ENCODE measurements around the gene IL17C. TPM values are rescaled to one million over a fixed set of nuclear protein-coding genes. Genes with fewer than 3 reads are reported as not detected.

Gene IL17C
- total RNA-seq, 1 experiment from 2014 or later = not detected

GRCh38 chr16:88655053-88655732 lies 16.8 kb downstream of the IL17C start:
- POLR2A ChIA-PET (ENCODE audit: unreplicated experiment) = no interaction called here
- intact Hi-C loops (cut with micrococcal nuclease) = no loop called here
- no peak for ATAC-seq

GRCh38 chr16:88655733-88656281 lies 17.4 kb downstream of the IL17C start:
- Histone ChIP-seq H3K27ac (ENCODE audit: low read length) (no peak overlapping the region), H3K4me2 (ENCODE audit: low read length) (no peak overlapping the region), H3K4me3 (ENCODE audit: low read length) (no peak overlapping the region), H3K9ac (ENCODE audit: low read length) (no peak overlapping the region), H3F3A (ENCODE audit: low read length, unreplicated experiment) (no peaks in the 10 kb centered on the region), H2AFZ (ENCODE audit: low read length) (no peak overlapping the region), H3K36me3 (ENCODE audit: low read depth, low read length) (no peaks in the 10 kb centered on the region), H3K27me3 (ENCODE audit: low read length) (no peaks in the 10 kb centered on the region), H4K20me1 (ENCODE audit: low read length) (no peaks in the 10 kb centered on the region), H3K4me1 (ENCODE audit: insufficient read depth, low read length) (no peaks in the 10 kb centered on the region), H3K9me3 (ENCODE audit: low read length) (no peaks in the 10 kb centered on the region), H3K79me2 (ENCODE audit: low read length) (no peaks in the 10 kb centered on the region), H3K9me2 (replicated peaks; ENCODE audit: low read length) (no peaks in the 10 kb centered on the region)
- no peak for ATAC-seq
- ChIA-PET POLR2A (ENCODE audit: unreplicated experiment) (no interaction called here), CTCF (interaction anchor here (0.6 kb wide), 1 partner anchor 58 kb away, joined by 3 read pairs; no protein-coding TSS in a partner anchor)
- no TSS peak for BruUV-seq (replicated peaks)
- DNase-seq = no peak
- no peak for TF ChIP-seq EZH2 (IDR thresholded peaks at IDR 0.05; ENCODE audit: low read length, unreplicated experiment)
- no peak for TF ChIP-seq CTCF (conservative IDR thresholded peaks at IDR 0.05; ENCODE audit: low read depth, low read length)
- no peak for TF ChIP-seq EZH2phosphoT487 (IDR thresholded peaks at IDR 0.05; ENCODE audit: borderline replicate concordance, low read length)
- intact Hi-C loops (cut with micrococcal nuclease) = no loop called here

More at GRCh38 chr16:88655053-88655732, 16.8 kb downstream of the IL17C start:
- no peak overlapping the region for H3K27ac ChIP-seq (ENCODE audit: low read length)
- H3K9me3 ChIP-seq (ENCODE audit: low read length) = no peaks in the 10 kb centered on the region
- no peak overlapping the region for H3K4me3 ChIP-seq (ENCODE audit: low read length)
- no peaks in the 10 kb centered on the region for H3K27me3 ChIP-seq (ENCODE audit: low read length)
- no peaks in the 10 kb centered on the region for H3K79me2 ChIP-seq (ENCODE audit: low read length)
- no peak overlapping the region for H3K9ac ChIP-seq (ENCODE audit: low read length)
- H4K20me1 ChIP-seq (ENCODE audit: low read length) = no peaks in the 10 kb centered on the region
- H3K4me2 ChIP-seq (ENCODE audit: low read length) = no peak overlapping the region
- no peaks in the 10 kb centered on the region for H3K9me2 ChIP-seq (replicated peaks; ENCODE audit: low read length)
- no TSS peak for BruUV-seq (replicated peaks)
- H3K36me3 ChIP-seq (ENCODE audit: low read depth, low read length) = no peaks in the 10 kb centered on the region
- no peak for TF ChIP-seq EZH2phosphoT487 (IDR thresholded peaks at IDR 0.05; ENCODE audit: borderline replicate concordance, low read length)
- TF ChIP-seq EZH2 (IDR thresholded peaks at IDR 0.05; ENCODE audit: low read length, unreplicated experiment) = no peak
- H3K4me1 ChIP-seq (ENCODE audit: insufficient read depth, low read length) = no peaks in the 10 kb centered on the region
- no peak for DNase-seq
- no peak overlapping the region for H2AFZ ChIP-seq (ENCODE audit: low read length)
- CTCF ChIA-PET = interaction anchor here (0.6 kb wide), 1 partner anchor 57 kb away, joined by 3 read pairs; no protein-coding TSS in a partner anchor
- no peaks in the 10 kb centered on the region for H3F3A ChIP-seq (ENCODE audit: low read length, unreplicated experiment)

DNA sequence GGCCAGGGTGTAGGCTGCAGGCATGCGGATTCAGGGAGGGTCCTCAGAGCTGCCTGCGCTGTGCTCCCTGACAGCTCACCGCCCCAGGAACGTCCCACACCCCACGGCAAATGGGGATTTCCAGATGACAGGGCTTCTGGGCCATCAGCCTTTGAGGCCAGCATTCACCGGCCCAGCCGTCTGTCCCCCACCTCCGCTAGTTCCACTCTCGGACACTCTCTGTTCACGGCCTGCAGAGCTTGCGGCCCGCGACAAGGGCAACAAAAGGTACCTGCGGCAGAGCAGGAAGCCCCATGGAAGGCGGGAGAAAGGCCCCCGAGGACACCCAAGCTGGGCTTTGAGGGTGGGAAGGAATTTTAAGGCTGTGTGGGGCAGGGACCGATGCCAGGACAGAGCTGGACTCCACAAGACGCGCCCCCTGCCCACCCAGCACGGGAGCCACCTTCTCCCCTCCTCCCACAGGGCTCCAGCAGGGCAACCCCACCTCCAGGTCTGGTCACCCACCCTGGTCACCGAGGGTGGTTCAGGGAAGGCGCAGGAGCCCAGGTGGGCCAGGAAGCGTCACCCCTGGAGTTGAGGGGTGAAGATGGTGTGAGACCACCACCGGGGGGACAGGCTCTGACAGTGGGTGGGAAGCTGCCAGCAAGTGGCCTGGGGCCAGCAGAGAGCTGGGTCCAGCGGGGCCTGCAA lies 18.1 kb downstream of the IL17C start:
- POLR2A ChIA-PET (ENCODE audit: unreplicated experiment) = no interaction called here
- Histone ChIP-seq H3K27ac (ENCODE audit: low read length) (no peak overlapping the region), H3K4me3 (ENCODE audit: low read length) (no peak overlapping the region), H3K27me3 (ENCODE audit: low read length) (no peaks in the 10 kb centered on the region), H3K36me3 (ENCODE audit: low read depth, low read length) (no peaks in the 10 kb centered on the region), H3K9me2 (replicated peaks; ENCODE audit: low read length) (no peaks in the 10 kb centered on the region), H3K4me2 (ENCODE audit: low read length) (no peak overlapping the region), H4K20me1 (ENCODE audit: low read length) (no peaks in the 10 kb centered on the region), H3K79me2 (ENCODE audit: low read length) (peaks cover 6% of the 10 kb centered on the region), H2AFZ (ENCODE audit: low read length) (no peak overlapping the region), H3F3A (ENCODE audit: low read length, unreplicated experiment) (no peaks in the 10 kb centered on the region), H3K4me1 (ENCODE audit: insufficient read depth, low read length) (no peaks in the 10 kb centered on the region), H3K9me3 (ENCODE audit: low read length) (no peaks in the 10 kb centered on the region), H3K9ac (ENCODE audit: low read length) (no peak overlapping the region)
- TF ChIP-seq EZH2 (IDR thresholded peaks at IDR 0.05; ENCODE audit: low read length, unreplicated experiment) = no peak
- TF ChIP-seq EZH2phosphoT487 (IDR thresholded peaks at IDR 0.05; ENCODE audit: borderline replicate concordance, low read length) = no peak
- no peak for TF ChIP-seq CTCF (conservative IDR thresholded peaks at IDR 0.05; ENCODE audit: low read depth, low read length)
- BruUV-seq (replicated peaks) = no TSS peak
- DNase-seq (no peak), ATAC-seq (no peak)
- intact Hi-C loops (cut with micrococcal nuclease) = no loop called here
- CTCF ChIA-PET = no interaction called here
